SIG-M5 treated with dmso at 0.1 percent for 504 hours (cell line): ENCODE data around the gene YPEL4.

Source experiments
- DNase-seq: peaks from one replicate; lab custom pipeline; 2025; ENCODE audit not compliant: unreplicated experiment; lab: John Stamatoyannopoulos, UW

Gene YPEL4

GRCh38 chr11:57596266-57596885 lies 53.3 kb downstream of the YPEL4 start:
- DNase-seq = no peak
